ENCODE results near the gene EPPIN.
"Not testable (repeated sequence)": the region's sequence is repeated elsewhere in the genome, so short reads cannot be mapped to it uniquely, and the experiment has no call there.

The EPPIN gene

DNA sequence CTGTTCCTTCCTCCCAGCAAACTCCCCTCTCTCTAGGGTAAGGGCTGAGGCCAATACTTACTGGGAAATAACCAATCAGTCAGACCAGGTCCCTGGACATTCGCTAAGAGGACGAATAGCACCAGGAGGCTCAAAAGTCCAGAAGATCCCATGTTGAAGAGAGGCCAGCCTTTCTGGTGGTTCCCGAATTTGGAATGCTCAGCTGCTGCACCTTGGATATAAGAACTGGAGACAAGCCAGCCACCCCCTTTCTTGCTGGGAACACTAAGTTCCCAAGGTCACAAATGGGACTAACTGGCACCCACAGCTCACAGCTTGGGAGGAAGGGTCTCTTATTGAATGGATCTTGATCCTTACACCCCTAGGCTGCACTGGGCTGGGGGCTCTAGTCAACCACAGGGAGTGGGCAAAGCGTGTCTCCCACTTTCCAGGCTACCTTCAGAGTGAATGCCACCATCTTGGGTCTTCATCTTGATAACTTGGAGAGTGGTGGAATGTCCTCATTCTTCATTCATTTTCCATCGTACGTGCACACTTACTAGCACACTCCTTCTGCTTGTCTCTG, at the start of gene EPPIN:
TSS of gene EPPIN (minus strand) at position 196 of the 565 bp plus-strand sequence. CDS start at position 152, 44 bp downstream.
- no peak for DNase-seq

DNA sequence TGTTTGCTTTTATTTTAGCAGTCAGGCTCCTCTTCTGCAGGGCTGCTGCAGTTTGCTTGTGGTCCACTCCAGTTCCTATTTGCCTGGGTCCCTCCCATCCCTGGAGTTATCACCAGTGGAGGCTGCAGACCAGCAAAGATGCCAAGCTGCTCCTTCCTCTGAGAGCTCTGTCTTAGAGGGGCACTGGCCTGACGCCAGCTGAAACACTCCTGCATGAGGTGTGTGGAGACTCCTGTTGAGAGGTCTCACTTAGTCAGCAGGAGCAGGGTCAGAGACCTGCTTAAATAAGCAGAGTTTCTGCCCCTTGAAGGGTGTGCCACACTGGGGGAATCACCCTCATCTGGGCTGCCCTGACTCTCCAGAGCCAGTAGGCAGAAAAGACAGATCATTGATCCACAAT, 48.0 kb upstream of the EPPIN start:
- no peak for DNase-seq

DNA sequence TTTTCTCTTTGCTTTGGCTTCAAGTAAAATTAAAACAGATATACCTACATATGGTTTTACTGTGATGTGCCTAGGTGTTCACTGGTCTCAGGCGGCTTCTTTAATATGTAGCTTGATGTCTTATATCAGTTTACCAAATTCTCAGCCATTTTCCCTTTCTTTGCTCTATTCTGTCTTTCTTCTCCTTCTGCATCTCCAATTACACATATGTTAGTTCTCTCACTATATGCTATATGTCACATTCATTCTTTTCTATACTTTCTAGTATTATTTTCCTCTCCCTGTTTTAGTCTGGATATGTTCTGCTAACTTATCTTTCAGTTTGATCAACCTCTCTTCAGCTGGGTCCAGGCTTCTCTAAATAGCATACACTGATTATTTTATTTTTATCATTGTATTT, 46.3 kb upstream of the EPPIN start:
- DNase-seq = no peak

DNA sequence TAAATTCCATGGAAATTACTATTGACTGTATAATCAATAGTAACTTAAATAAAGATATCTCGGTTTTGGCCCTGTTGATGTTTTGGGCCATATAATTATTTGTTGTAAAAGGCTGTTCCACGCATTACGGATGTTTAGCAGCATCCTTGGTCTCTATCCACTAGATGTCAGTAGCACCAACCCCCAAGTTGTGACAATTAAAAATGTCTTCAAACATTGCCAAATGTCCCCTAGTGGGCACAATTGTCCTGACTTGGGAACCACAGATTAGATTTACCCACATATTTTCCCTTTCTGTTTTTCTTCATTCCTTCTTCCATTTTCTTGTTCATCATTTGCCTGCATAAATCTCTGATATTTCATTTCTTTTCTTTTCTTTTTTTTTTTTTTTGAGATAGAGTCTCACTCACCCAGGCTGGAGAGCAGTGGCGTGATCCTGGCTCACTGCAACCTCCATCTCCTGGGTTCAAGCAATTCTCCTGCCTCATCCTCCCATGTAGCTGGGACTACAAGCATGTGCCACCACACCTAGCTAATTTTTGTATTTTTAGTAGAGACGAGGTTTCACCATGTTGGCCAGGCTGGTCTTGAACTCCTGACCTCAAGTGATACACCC, 45.5 kb upstream of the EPPIN start:
- DNase-seq = peak; percentile 2

DNA sequence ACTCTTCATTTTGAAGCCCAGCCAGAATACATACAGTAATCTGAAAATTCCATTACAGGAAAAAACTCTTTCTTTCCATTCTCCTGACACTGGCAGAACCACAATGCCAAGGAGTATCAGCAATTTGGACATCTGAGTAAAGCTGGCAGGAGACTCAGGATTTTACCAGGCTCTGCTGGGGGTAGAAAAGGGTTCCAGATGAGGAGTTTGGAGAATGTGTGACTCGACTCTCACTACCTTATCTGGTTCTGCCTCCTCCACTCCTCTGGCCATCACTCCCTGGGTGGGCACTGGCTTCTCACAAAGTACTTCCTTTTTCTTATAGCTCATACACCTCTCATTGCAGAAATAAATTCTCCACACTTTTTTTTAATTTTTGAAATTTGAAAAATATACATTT, 42.5 kb upstream of the EPPIN start:
- DNase-seq = no peak

DNA sequence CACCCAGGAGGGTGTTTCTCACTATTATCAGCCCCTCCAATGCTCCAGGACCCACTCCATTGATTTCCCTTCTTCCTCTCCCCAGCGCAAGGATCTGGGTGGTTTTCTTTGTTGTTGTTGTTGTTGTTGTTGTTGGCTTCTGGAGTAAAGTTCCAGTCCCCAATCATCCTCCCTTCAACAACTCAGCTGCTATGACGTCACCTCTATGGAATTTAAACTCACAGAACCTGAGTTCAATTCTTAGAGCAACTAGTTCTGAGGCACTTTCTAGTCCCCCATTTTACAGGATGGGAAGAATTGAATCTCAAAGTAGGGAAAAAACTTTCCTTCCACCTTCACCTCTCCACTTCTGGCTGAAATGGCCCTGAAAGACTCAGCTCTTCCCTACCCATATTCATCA, 41.6 kb upstream of the EPPIN start:
- DNase-seq = no peak

DNA sequence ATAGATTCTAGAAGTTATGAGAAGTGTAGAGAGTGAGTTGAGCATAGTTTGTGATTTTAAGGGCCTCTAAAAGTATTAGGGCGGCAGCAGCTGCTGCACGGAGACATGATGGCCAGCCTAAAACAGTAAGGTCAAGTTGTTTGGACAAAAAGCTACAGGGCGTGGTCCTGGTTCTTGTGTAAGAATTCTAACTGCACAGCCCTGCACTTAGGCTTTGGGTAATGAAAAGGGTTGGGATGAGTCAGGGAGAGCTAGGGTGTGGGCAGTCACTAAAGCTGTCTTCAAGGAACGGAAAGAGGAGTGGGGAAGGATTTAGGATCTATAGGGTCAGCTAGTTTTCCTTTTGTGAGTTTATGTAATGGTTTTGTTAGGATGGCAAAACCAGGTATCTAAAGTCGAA, 38.8 kb upstream of the EPPIN start:
- DNase-seq = not testable (repeated sequence)

DNA sequence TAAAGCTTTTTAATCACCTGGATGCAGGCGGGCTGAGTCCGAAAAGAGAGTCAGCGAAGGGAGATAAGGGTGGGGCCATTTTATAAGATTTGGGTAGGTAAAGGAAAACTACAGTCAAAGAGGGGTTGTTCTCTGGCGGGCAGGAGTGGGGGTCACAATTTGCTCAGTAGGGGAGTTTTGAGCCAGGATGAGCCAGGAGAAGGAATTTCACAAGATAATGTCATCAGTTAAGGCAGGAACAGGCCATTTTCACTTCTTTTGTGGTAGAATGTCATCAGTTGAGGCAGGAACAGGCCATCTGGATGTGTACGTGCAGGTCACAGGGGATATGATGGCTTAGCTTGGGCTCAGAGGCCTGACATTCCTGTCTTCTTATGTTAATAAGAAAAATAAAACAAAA, 37.1 kb upstream of the EPPIN start:
- not testable (repeated sequence) for DNase-seq

DNA sequence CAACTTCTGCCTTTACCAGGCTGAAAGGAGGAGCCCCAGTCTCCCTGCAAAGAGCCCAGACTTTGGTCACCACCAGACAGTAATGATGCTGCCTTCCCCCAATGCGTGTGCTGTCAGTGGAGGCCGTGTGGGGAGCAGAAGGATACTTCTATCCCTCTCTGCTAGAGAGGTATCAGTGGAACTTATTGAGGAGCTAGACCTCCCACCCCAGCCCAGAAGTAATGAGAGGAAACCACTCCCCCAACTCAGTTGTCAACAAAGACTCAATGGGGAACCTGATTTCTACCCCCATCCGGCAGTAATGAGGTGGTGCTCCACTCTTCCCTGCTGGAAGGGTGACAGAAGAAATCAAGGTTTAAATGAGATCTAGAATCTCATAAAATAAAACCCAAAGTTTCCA, 36.3 kb upstream of the EPPIN start:
- no peak for DNase-seq

DNA sequence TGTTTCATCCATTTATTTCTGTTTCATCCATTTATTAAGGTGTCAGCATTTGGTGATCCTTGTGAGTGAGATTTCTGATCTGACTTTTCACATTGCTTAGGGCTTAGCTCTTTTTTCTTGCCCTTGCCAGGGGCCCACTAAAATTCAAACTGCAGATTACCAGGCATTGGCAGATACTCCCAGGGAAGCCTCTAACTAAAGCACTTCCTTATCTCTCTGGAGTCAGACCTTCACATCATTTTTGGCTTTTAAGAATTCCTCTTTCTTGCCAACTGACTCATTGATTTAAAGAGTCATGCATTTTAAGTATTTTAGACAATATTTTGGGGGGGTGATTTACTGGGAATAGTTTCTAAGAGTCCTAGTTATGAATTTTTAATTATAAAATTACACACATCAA, 34.5 kb upstream of the EPPIN start:
- DNase-seq = no peak

DNA sequence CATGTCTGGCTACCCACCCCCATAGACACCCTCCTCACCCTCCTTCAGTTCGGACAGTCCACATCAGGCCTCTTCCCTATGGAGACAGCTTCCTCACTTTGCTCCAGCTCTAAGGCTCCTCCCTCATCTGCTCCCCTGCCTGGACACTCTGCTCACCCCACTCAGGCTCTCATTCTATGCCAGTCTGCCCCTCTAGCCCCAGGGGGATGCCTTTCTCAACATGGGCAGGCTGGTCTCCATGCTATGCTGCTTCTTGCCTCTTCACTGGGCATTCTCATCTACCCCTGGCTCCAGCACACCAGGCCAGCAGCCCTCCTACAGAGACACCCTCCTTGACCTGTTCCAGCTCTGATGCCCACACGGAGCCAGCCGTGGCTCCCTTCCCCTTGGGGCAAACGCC, 32.0 kb upstream of the EPPIN start, which contains the start of gene WFDC8:
TSS of gene WFDC8 (minus strand) at position 101 of the 400 bp plus-strand sequence. CDS start at position 64, 37 bp downstream.
- no peak for DNase-seq

DNA sequence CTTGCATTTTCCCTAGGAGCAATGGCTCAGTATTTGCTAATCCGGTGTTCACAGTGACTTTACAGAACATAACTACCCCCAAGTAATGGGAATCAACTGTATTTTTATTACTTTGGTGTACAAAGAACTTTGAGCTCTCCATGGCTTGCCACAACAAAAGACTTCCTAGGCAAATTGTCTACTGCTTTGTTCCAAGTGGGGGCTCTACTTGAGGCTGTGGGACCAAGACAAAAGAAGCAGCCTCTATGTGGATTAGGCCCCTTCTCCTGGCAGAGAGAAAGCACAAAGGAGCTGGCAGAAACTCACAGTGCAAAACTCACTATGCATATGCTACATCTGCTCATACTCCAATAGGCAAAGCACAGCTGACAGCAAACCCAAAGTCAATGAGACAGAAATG, 31.0 kb upstream of the EPPIN start:
- no peak for DNase-seq

DNA sequence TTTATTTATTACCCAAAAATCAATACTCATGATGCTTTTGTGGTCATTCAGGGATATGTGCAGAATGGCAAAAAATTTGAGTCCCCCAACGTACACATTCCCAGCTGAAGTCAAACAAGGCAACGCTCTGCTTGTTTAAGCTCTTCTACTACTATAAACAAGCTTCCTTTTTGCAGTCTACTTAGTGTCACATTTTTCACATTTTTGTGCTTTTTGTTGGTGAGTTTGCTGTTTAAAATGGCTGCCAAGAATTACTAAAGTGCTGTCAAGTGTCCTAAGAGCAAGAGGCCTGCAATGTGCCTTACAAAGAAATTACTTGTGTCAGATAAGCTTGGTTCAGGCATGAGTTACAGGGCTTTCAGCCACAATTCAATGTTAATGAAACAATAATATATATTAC, 29.8 kb upstream of the EPPIN start:
- no peak for DNase-seq

DNA sequence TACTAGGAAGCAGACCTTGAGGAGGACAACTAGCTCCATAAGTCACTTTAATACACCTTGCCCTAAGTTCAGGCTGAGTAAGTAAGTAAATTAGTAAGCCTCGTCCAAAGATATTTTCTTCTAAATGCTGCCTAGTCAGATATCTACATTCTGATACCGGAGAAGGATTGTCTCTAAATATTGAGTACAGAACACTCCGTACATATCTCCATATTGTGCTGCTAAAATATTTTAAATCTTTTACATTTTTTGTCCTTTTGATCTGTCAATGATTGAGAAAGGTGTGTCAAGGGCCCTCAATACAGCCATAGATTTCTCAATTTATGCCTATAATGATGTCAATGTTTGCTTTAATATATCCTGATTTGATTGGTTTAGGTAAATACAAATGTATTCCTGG, 28.7 kb upstream of the EPPIN start:
- DNase-seq = no peak

DNA sequence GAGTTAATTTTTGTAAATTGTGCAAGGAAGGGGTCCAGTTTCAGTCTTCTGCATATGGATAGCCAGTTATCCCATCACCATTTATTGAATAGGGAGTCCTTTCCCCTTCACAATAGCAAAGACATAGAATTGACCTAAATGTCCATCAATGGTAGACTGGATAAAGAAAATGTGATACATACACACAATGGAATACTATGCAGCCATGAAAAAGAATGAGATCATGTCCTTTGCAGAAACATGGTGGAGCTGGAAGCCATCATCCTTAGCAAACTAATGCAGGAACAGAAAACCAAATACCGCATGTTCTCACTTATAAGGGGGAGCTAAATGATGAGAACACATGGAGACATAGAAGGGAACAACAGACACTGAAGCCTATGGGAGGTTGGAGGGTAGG, 22.4 kb upstream of the EPPIN start:
- not testable (repeated sequence) for DNase-seq

DNA sequence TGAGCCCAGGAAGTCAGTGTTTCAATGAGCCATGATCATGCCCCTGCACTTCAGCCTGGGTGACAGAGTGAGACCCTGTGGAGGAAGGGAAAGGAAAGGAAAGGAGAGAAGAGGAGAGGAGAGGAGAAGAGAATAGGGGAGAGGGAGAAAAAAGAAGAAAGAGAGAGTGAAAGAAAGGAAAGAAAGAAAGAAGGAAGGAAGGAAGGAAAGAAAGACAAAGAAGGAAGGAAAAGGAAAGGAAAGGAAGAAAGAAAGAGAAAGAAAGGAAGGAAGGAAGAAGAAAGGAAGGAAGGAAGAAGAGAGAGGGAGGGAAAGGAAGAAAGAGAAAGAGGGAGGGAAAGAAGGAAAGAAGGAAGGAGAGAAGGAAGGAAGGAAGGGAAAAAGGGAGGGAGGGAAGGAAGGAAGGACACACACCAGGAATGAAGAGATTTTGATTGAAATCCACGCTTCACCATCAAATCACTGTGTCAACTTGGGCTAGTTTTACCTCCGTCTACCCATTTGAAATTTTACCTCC, 17.6 kb upstream of the EPPIN start:
- no peak for DNase-seq

DNA sequence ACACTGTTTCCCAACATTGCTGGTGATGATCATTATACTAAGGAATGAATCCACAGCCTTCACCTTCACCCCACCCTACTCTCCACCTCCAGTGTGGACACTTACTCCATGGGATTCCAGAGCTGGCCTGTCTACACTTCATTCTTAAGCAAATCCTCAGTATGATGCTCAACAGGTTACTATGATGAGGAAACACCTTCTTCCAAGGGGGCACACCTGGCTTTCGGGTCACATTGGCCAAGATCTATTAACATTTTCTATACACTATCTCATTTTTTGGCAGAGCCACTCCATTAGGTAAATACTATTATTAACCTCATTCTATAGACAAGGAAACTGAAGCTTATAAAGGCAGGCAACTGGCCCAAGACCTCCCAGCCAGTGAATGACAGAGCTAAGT, 8.0 kb upstream of the EPPIN start:
- no peak for DNase-seq

DNA sequence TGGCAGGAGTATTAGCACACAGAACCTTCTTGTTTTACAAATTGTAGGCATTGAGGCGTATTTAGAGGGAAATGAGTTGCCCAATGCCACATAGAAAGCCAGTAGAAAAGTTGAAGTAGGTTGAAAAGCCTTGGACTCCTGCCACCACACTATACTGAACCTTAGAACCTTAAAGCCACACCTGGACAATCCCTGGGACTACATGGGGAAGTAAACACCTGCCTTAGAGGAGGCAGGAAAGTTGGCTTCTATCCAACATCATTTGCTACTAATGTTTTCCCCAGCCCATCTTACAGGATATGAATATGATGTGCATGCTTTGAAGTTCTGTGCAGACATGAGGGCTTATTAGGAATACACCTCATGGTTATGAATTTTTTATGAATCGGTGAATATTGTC, 5.3 kb upstream of the EPPIN start:
- no peak for DNase-seq

DNA sequence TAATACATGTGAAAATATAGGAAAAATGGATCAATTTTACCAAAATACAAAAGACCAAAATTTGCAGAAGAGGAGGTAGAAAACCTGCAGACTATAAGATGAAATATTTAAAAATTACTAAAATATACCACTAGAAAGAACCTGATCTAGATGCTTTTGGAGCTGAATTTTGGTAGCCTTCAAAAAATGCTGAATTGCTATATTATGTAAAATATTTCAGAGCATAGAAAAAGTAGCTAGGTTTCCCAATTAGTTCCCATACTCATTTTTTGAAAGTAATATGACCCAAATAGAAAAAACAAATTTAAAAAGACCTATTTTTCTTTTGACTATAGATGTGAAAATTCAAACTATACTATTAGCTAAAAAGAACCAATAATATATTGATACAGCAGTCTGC, 3.6 kb upstream of the EPPIN start:
- DNase-seq = no peak

DNA sequence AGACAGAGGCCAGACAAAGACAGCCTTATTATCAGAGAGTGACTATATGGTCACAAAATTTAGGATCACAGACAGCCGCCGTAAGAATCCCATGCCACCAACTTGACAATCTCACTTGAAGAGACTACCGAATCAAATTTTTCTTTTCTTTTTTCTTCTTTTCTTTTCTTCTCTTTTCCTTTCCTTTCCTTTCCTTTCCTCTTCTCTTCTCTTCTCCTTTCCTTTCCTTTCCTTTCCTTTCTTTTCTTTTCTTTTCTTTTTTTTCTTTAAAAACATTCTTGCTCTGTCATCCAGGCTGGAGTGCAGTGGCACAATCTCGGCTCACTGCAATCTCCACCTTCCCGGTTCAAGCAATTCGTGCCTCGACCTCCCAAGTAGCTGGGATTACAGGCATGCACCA, 1.2 kb upstream of the EPPIN start:
- DNase-seq = no peak

DNA sequence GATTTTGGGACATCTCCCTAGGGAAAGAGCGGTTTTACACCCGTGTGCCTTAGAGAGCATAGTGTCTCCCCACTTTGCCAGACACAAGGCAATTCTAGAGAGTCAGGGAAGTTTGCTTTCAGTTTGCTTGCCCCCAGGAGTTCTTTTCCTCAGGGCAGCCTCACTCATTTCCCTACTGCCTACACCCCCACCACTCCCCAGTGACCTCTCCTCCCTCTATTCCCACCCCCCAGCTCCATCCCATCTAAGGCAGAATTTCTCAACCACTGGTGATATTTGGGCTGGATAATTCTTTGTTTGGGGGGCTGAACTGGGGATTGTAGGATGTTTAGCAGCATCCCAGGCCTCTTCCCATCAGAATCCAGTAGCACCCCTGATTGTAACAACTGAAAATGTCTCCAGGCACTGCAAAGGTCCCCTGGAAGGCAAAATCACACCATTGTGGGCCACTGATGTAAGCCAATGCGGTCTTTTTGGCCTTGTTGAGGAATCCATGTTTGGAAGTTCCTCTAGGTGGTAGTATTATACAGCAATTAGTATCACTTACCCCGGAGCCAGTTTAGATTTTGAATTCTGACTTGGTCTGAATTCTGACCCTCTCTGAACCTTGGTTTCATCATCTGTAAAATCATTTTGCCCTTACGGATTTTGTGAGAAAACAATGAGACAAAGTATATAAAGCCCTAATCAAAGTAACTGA, 1.3 kb downstream of the EPPIN start:
- DNase-seq = no peak

DNA sequence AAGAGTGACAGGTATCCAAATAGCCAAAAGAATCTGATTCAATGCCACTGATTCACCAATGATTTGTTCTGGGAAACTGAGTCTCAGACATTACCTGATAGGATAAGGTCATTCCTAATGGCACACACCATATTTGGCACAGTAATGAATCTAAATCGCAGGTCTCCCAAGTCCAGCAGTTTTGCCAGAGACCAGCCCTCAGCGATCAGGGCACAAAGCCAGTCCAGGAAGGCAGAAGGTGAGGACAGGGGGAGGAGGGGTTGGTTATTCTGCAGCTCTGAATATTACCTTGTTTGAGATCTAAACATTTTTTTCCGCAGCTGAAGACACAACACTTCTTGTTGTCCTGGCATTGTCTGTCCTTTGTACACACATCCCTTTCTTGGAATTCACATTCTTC, 1.9 kb downstream of the EPPIN start:
- no peak for DNase-seq

DNA sequence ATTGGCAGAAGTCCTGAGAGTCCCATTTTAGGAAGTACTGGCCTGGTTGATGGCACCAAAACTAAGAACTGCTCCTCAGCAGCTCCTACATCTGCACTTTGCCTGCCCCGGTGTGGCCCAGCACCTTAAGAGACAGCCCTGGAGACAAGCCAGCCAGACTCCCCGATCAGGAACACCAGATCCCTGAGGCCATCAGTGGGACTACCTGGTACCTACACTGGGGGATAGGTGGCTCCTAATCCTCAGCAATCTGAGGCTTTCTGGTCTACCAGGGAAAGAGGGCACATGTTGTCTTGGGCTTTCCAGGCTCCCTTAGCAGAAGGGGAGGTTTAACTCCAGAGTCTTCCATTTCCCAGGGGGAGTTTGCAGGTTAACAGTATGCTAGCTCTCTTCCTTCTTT, 7.8 kb downstream of the EPPIN start, which contains the start of gene WFDC6:
TSS of gene WFDC6 (minus strand) at position 101 of the 400 bp plus-strand sequence. CDS start at position 26, 75 bp downstream.
- no peak for DNase-seq

DNA sequence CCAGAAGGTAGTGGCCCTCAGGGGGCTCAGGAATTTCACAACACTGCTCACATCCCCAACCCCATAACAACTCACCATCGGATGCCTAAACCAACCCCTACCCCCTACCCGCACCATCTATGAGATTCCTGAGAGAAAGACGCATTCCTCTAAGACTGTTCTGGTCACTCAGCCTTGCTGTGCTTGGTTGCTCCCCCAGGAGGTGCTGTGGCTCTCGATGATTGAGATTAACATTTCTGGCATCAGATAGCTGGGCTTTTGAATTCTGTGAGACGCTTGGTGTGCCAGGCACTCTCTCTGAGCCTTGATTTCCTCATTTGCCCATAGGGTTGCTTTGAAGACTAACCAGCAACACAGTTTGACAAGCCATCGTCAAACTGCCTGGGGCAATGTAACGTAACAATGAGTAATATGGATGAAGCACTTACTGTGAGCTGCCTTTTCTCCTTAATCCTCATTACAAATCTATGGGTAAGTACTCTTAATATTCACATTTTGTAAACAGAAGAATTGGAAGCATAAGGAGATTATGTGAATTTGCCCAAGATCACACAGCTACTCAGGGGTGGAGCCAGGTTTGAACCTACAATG, 8.9 kb downstream of the EPPIN start:
- DNase-seq = no peak

Data from NCI-H774 (cell line).